Thyroid gland (tissue), 4 donors: Measurements from ENCODE around the gene SC5D. TPM values are rescaled to one million over a fixed set of nuclear protein-coding genes. Genes with fewer than 3 reads are reported as not detected.

Experiments
- DNase-seq, 2 donors: peaks; one replicate each; pipeline ENCODE4 v3.0.0-alpha.2; 2019
- H3K27ac ChIP-seq, 3 donors: fragments of 200-600 bp; sonication (generic); 1 replicate in 2 of 3; 2 replicates in 1 of 3; pipeline ENCODE4 v1.5.1; 2016 to 2019; ENCODE audit warnings: mild to moderate bottlenecking in 1 of 3, moderate library complexity in 1 of 3
- H3K27me3 ChIP-seq: fragments of 200-600 bp; sonication (generic); one replicate; pipeline ENCODE4 v1.5.1; 2019
- H3K36me3 ChIP-seq, 2 donors: fragments of 200-600 bp; sonication (generic); one replicate each; pipeline ENCODE4 v1.5.1; 2016 to 2019
- H3K4me1 ChIP-seq, 2 donors: fragments of 200-600 bp; sonication (generic); one replicate each; pipeline ENCODE4 v1.5.1; 2017 to 2019
- H3K4me3 ChIP-seq, 3 donors: fragments of 200-600 bp; sonication (generic); replicated peaks in 1 of 3; 1 replicate in 2 of 3; 2 replicates in 1 of 3; pipeline ENCODE4 v1.5.1; 2016; ENCODE audit warnings: mild to moderate bottlenecking in 1 of 3
- H3K9me3 ChIP-seq: fragments of 200-600 bp; sonication (generic); one replicate; pipeline ENCODE4 v1.5.1; 2017
- CTCF ChIP-seq, 6 experiments: fragments of 200-600 bp in 3 of 6; fragments of 450-650 bp in 3 of 6; sonication (generic) in 3 of 6; IDR thresholded peaks; one replicate each; pipeline ENCODE4 v1.5.1; 2016 to 2019; ENCODE audit warnings: antibody characterized with exemption in 6 of 6, mild to moderate bottlenecking in 2 of 6, inconsistent platforms in 1 of 6, moderate library complexity in 1 of 6
- POLR2A ChIP-seq, 2 donors: fragments of 450-650 bp; IDR thresholded peaks; one replicate each; pipeline ENCODE4 v1.6.1; 2017; ENCODE audit warnings: antibody characterized with exemption in 2 of 2, mild to moderate bottlenecking in 2 of 2, moderate library complexity in 1 of 2
- WGBS, 2 donors: methylation state at CpG; one replicate each; pipeline ENCODE4 v1.1.5; 2017; 5-methylcytosine and 5-hydroxymethylcytosine counted together
- intact Hi-C: fragments of 100-400 bp; cut with DNase I; formaldehyde crosslinking; loops from one replicate; pipeline ENCODE4 v1.15.1; 2023
- total RNA-seq, 4 donors: library from RNA; depleted of rRNA; stranded (reverse); fragments of >200 nt; gene quantifications; one replicate each; pipeline ENCODE4 v1.2.3, GENCODE V29; 2016

SC5D gene
- total RNA-seq, 4 donors from 2014 or later = 37.2 to 68.9 (median 40.0) TPM

DNA sequence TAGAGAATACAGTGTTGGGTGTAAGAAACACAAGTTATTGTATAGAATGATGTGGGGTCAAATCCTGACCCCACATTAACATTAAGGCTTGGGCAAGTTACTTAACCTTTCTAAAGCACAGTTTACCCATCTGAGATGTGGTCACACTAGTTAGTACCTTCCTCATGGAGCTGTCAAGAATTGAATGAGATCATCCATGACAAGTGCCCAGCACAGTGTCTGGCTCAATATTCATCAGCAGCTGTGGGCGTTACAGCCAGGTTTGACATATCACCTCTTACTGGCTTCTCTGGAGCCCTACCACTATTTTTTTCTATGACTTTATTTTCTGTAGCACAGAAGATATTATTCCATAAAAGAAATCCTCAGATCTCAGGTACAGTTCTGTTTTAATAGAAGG is 57.2 kb downstream of the SC5D start:
- no peak for TF ChIP-seq POLR2A (IDR thresholded peaks at IDR 0.05)
- intact Hi-C loops = no loop called here
- Histone ChIP-seq H3K4me3 (no peak overlapping the region), H3K27ac (no peak overlapping the region), H3K4me1 (peaks cover 0 to 9% of the 10 kb centered on the region in 2 donors), H3K9me3 (no peaks in the 10 kb centered on the region), H3K36me3 (no peaks in the 10 kb centered on the region), H3K27me3 (no peaks in the 10 kb centered on the region)
- DNase-seq = no peak
- 85 to 93% methylated on average over 1 of the region's 1 CpG for WGBS, 2 donors

- no peak for DNase-seq
- intact Hi-C loops = no loop called here
- Histone ChIP-seq H3K9me3 (no peaks in the 10 kb centered on the region), H3K4me3 (no peak overlapping the region), H3K27me3 (no peaks in the 10 kb centered on the region), H3K27ac (no peak overlapping the region), H3K36me3 (no peaks in the 10 kb centered on the region), H3K4me1 (peaks cover 0 to 9% of the 10 kb centered on the region in 2 donors)
- 73 to 84% methylated on average over 3 of the region's 3 CpGs for WGBS, 2 donors
- TF ChIP-seq CTCF (IDR thresholded peaks at IDR 0.05) (no peak), POLR2A (IDR thresholded peaks at IDR 0.05) (no peak)
Measured at GRCh38 chr11:121350314-121351082, 57.9 kb downstream of the SC5D start.

DNA sequence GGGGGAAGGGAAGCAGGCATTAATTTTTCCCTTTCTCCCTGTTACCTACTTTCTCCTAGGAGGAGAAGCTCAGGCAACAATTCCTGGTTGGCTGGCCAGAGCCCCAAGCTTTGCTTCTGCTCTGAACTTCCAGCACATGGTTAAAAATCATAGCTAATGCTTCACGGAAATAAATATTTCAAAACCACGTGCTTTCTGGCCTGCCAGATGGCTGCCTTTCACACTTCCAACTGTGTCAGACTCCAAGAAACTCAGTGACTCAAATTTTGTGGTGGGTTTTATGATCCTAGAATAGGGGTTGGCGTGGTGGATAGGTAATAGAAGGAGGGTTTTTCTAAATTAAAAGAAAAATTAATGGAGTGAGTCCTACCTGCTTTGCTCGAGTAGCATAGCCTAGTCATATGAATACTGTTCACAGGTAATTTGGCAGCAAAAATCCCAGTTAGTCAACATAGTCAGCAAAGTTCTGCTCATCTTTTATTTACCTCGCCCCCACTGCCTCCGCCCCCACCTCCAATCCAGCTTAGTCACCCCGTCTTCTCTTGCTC is 58.6 kb downstream of the SC5D start:
- DNase-seq = no peak
- TF ChIP-seq POLR2A (IDR thresholded peaks at IDR 0.05) = no peak
- TF ChIP-seq CTCF (IDR thresholded peaks at IDR 0.05) = no peak
- Histone ChIP-seq H3K4me3 (no peak overlapping the region), H3K9me3 (no peaks in the 10 kb centered on the region), H3K27ac (no peak overlapping the region), H3K36me3 (no peaks in the 10 kb centered on the region), H3K4me1 (peaks cover 0 to 9% of the 10 kb centered on the region in 2 donors), H3K27me3 (no peaks in the 10 kb centered on the region)
- WGBS, 2 donors = 73 to 90% methylated on average over 7 of the region's 7 CpGs
- intact Hi-C loops = no loop called here

GRCh38 chr11:121352251-121352891 is 59.8 kb downstream of the SC5D start:
- Histone ChIP-seq H3K27me3 (no peaks in the 10 kb centered on the region), H3K27ac (no peak overlapping the region), H3K9me3 (no peaks in the 10 kb centered on the region), H3K36me3 (no peaks in the 10 kb centered on the region), H3K4me1 (peaks cover 0 to 9% of the 10 kb centered on the region in 2 donors), H3K4me3 (no peak overlapping the region)
- peak; percentile 72 to 78 for DNase-seq
- no peak for TF ChIP-seq CTCF (IDR thresholded peaks at IDR 0.05)
- no peak for TF ChIP-seq POLR2A (IDR thresholded peaks at IDR 0.05)
- 49 to 51% methylated on average over 8 of the region's 8 CpGs for WGBS, 2 donors
- intact Hi-C loops = no loop called here

DNA sequence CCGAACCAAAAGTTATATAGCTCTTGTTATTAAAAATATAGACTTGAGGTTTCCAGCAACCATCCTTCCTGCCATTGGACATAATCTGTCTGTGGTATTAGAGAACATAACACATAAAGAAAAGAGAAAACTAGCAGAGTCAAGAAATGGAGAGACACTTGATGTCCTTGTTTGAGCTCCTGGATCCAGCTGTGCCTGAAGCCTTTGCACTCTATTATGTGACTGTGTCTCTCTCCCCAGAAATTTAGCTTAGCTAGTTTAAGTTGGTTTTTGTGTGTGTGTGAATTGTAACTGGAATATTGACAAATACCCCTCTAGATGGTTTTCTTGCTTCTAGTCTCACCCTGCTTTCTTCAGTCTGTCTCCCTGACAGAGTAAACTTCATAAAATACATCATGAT is 61.6 kb downstream of the SC5D start:
- no peak overlapping the region for H3K4me3 ChIP-seq
- TF ChIP-seq CTCF (IDR thresholded peaks at IDR 0.05) (no peak), POLR2A (IDR thresholded peaks at IDR 0.05) (no peak)
- no peaks in the 10 kb centered on the region for H3K9me3 ChIP-seq
- no peak for DNase-seq
- H3K36me3 ChIP-seq = no peaks in the 10 kb centered on the region
- no peak overlapping the region for H3K27ac ChIP-seq
- H3K27me3 ChIP-seq = no peaks in the 10 kb centered on the region
- H3K4me1 ChIP-seq = peaks cover 0 to 17% of the 10 kb centered on the region in 2 donors
- intact Hi-C loops = no loop called here
- WGBS, 2 donors = 93 to 100% methylated on average over 1 of the region's 1 CpG
